Retinal pigment epithelial cell (primary cell): ENCODE results near the gene GRM1.

Experiments used
- DNase-seq: peaks from one replicate; pipeline ENCODE4 v3.0.0-alpha.2; 2010; ENCODE audit warnings: low read depth
- H3K4me3 ChIP-seq: 2 replicates; pipeline ENCODE4 v1.5.1; 2011; ENCODE audit warnings: mild to moderate bottlenecking, low read length, control low read depth, moderate library complexity
- TF ChIP-seq, protein P1 (sequence below): conservative IDR thresholded peaks from 2 replicates; pipeline ENCODE4 v1.5.1; 2011; ENCODE audit warnings: low read depth, low read length, control low read depth, inconsistent platforms

Gene GRM1

DNA sequence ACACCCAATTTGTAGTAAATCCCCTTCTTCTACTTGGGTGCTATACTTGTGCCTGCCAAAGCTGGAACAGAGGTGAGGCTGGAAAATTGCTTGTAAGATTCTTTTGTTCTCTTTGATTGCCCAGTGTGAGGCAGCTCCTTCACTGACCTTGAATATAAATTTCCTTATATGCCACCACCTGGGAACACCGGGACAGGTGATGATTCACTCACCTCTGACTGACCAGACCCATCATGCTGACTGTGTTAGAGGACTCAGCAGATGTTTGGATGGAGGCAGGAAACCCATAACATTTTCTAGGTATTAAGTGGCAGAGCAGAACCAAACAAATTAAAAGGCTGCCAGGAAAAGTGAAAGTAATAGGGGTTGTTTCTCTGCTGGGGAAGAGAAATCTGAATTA lies 120.9 kb downstream of the GRM1 start:
- DNase-seq: no peak
- no peak overlapping the region for H3K4me3 ChIP-seq
- TF ChIP-seq, protein P1, sequence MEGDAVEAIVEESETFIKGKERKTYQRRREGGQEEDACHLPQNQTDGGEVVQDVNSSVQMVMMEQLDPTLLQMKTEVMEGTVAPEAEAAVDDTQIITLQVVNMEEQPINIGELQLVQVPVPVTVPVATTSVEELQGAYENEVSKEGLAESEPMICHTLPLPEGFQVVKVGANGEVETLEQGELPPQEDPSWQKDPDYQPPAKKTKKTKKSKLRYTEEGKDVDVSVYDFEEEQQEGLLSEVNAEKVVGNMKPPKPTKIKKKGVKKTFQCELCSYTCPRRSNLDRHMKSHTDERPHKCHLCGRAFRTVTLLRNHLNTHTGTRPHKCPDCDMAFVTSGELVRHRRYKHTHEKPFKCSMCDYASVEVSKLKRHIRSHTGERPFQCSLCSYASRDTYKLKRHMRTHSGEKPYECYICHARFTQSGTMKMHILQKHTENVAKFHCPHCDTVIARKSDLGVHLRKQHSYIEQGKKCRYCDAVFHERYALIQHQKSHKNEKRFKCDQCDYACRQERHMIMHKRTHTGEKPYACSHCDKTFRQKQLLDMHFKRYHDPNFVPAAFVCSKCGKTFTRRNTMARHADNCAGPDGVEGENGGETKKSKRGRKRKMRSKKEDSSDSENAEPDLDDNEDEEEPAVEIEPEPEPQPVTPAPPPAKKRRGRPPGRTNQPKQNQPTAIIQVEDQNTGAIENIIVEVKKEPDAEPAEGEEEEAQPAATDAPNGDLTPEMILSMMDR: no peak

DNA sequence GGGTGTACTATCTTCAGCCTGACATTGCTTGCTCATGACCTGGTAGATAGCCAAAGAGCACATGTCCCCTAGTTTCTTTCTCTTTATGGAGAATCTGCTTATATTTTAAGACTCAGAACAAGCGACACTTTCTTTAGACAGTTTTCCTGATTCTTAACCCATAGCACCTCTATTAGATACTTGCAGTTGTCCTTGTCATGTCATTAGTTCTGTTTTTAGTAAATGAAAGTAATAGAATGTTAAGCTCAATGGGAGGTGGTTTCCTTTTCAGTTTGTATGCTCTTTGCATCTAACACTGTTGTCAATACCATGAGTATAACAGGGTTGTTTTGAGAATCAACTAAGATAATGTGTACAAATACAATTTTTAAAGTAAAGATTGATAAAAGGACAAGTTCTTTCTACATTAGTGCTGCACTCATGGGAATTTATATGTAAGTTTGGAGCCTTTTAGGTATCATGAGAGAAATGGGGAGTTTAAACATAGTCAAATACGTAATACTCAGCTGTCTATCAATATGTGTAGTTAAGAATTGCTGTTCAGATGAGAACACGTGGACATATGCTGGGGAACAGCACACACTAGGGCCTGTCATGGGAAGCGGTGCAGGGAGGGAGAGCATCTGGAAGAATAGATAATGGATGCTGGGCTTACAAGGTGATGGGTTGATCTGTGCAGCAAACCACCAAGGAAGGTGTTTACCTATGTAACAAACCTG lies 124.3 kb downstream of the GRM1 start:
- no peak overlapping the region for H3K4me3 ChIP-seq
- TF ChIP-seq, protein P1: no peak
- DNase-seq: no peak

DNA sequence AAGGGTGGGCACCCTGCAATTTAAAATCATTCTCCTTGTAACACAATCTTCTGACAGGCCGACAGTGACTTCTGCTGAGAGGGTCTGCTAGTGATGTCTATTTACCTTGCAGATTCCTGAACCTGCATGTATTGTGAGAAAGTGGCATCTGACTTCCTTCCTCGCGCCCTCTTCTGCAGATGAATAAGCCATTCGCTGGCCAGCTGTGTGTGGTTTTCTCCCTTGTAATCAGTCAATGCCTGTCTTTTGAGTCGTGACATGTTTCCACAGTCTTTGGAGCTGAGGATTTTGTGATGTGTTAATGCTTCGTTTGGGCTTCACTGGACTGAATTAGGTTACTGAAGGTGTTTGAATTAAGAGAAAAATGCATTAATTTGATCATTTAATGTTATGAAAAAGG lies 125.3 kb downstream of the GRM1 start:
- TF ChIP-seq, protein P1: no peak
- no peak overlapping the region for H3K4me3 ChIP-seq
- DNase-seq: no peak

DNA sequence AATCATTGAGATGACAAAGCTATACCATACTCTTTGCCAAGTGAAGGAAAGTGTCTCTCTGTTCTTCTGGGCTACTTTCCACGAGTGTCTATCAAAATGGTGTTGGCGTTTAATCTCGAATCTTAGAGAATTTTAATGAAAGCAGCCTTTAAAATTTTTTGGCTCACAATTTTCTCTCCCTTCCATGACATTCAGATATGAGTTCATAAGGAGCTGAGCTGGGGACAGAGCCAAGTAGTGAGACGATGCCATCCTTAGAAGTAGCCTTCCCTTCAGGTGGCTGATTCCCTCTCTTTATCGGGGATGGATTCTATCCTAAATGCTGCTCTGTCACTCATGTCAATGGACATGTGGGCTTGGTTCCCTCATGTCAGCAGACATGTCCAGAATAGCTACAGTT lies 132.8 kb downstream of the GRM1 start:
- TF ChIP-seq, protein P1: no peak
- no peak overlapping the region for H3K4me3 ChIP-seq
- no peak for DNase-seq

GRCh38 chr6:146169872-146170271 lies 141.0 kb downstream of the GRM1 start:
- TF ChIP-seq, protein P1: no peak
- no peak for DNase-seq
- H3K4me3 ChIP-seq: no peak overlapping the region

DNA sequence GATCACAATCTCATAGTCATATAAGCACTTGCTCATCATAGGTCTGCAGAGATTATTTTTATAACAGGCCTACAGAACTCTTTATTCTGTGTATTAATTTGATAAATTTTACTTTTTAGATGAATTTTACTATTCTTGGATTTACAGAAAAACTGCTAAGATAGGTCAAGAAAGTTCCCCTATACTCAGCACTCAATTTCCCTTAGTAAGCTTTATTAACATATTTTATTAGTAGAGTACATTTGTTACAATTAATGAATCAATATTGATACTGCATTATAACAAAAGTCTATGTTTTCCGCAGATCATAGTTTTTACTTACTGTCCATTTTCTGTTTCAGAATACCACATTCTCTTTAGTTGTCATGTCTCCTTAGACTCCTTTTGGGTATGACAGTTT lies 148.9 kb downstream of the GRM1 start:
- H3K4me3 ChIP-seq: no peak overlapping the region
- no peak for DNase-seq
- TF ChIP-seq, protein P1: no peak

DNA sequence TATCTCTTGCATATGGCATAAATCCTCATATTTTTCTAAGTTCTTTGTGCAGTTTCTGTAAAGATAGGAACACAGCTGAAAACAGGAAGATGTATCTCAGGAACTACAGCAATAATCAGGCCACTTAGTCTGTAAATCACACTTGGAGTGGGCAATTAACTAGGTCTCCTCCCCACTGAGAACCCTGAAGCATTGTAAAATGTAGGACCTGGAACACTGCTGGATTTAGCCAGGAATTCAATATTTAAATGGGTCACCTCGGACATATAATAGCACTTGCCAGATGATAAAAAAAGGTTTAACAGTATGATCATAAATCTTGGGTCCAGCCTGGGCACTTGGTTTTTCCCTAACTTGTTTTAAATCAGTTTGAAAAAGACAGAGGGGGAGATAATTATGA lies 155.0 kb downstream of the GRM1 start:
- DNase-seq: no peak
- H3K4me3 ChIP-seq: no peak overlapping the region
- TF ChIP-seq, protein P1: no peak
